Measurements from ENCODE around the gene PLD6. TPM values are rescaled to one million over a fixed set of nuclear protein-coding genes. Genes with fewer than 3 reads are reported as not detected.
"Not testable (repeated sequence)": the region's sequence is repeated elsewhere in the genome, so short reads cannot be mapped to it uniquely, and the experiment has no call there.

The PLD6 gene
- total RNA-seq, 1 experiment from 2014 or later = 11.6 TPM

DNA sequence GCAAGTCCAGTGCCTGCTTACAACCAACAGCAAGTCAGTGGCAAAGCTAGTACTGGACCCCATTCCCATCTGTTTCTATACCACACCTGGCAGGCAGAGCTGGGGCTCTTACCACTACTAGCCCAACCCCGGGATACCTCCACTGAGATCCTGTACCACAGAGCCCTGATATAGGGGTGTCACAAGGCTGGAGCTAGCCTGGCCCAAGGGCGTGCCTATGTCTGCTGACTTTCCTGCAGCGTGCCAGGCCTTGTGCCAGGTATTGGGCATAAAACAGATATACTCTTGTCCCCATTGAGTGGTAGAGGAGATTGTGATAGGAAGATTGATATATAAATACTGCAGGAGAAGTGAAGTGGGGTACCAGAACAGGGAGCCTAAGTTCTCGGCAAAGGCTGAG, 44.4 kb downstream of the PLD6 start:
- no peak overlapping the region for H3K27ac ChIP-seq (ENCODE audit: low read length)
- H3K79me2 ChIP-seq (ENCODE audit: low read length) = peaks cover 28% of the 10 kb centered on the region
- TF ChIP-seq EZH2 (IDR thresholded peaks at IDR 0.05; ENCODE audit: low read length, unreplicated experiment) (no peak), EZH2phosphoT487 (IDR thresholded peaks at IDR 0.05; ENCODE audit: borderline replicate concordance, low read length) (no peak)
- TF ChIP-seq, protein P1, sequence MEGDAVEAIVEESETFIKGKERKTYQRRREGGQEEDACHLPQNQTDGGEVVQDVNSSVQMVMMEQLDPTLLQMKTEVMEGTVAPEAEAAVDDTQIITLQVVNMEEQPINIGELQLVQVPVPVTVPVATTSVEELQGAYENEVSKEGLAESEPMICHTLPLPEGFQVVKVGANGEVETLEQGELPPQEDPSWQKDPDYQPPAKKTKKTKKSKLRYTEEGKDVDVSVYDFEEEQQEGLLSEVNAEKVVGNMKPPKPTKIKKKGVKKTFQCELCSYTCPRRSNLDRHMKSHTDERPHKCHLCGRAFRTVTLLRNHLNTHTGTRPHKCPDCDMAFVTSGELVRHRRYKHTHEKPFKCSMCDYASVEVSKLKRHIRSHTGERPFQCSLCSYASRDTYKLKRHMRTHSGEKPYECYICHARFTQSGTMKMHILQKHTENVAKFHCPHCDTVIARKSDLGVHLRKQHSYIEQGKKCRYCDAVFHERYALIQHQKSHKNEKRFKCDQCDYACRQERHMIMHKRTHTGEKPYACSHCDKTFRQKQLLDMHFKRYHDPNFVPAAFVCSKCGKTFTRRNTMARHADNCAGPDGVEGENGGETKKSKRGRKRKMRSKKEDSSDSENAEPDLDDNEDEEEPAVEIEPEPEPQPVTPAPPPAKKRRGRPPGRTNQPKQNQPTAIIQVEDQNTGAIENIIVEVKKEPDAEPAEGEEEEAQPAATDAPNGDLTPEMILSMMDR (conservative IDR thresholded peaks at IDR 0.05; ENCODE audit: low read depth, low read length) = no peak
- H3K27me3 ChIP-seq (ENCODE audit: low read length) = no peaks in the 10 kb centered on the region
- peaks cover 11% of the 10 kb centered on the region for H3F3A ChIP-seq (ENCODE audit: low read length, unreplicated experiment)
- H2AFZ ChIP-seq (ENCODE audit: low read length) = no peak overlapping the region
- H3K4me3 ChIP-seq (ENCODE audit: low read length) = no peak overlapping the region
- H3K9me2 ChIP-seq (replicated peaks; ENCODE audit: low read length) = no peaks in the 10 kb centered on the region
- no peak overlapping the region for H3K9ac ChIP-seq (ENCODE audit: low read length)
- ChIA-PET CTCF (no interaction called here), POLR2A (ENCODE audit: unreplicated experiment) (no interaction called here)
- no peaks in the 10 kb centered on the region for H3K9me3 ChIP-seq (ENCODE audit: low read length)
- H3K4me1 ChIP-seq (ENCODE audit: insufficient read depth, low read length) = peaks cover 3% of the 10 kb centered on the region
- intact Hi-C loops (cut with micrococcal nuclease) = no loop called here
- ATAC-seq (no peak), DNase-seq (no peak)
- no TSS peak for BruUV-seq (replicated peaks)
- H3K4me2 ChIP-seq (ENCODE audit: low read length) = no peak overlapping the region
- peaks cover 90% of the 10 kb centered on the region for H3K36me3 ChIP-seq (ENCODE audit: low read depth, low read length)
- H4K20me1 ChIP-seq (ENCODE audit: low read length) = peaks cover 17% of the 10 kb centered on the region; the same call in 1 of the 2 replicates

DNA sequence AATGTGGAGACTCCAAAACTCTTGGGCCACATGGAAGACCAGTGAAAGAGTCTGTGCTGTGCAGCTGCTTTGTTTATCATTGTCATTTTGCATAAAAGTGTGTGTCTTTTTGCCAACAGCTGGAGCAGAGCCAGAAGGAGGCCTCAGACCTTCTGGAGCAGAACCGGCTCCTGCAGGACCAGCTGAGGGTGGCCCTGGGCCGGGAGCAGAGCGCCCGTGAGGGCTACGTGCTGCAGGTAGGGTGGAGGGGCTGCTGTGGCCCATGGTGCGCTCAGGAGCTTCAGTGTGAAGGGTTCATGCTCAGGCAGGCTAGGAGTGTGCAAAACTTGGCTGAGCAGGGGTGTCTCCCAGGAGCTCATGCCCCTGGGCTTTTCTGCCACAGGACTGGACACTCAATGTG, 45.0 kb downstream of the PLD6 start:
- H3K36me3 ChIP-seq (ENCODE audit: low read depth, low read length) = peaks cover 90% of the 10 kb centered on the region
- CTCF ChIA-PET = no interaction called here
- POLR2A ChIA-PET (ENCODE audit: unreplicated experiment) = no interaction called here

DNA sequence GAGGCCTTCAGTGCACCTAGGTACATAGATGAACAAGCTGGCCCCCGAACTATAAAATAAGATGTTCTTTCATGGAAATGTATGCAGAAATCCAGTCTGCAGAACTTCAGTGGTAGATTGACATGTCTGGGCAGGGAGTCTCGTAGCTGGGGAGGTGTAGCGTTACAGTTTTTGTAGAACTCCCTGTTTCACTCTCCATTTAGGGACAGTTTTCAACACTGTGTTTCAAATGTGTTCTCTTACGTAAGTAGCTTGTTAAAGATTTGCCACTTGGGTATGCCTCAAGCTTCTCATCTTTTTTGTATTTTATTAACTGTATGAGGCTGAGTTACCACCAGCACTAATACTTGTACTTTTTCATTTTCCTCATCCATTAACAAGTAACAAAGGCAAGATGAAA, 46.6 kb downstream of the PLD6 start:
- Histone ChIP-seq H3K9me3 (ENCODE audit: low read length) (no peaks in the 10 kb centered on the region), H3K79me2 (ENCODE audit: low read length) (peaks cover 45% of the 10 kb centered on the region), H3F3A (ENCODE audit: low read length, unreplicated experiment) (peaks cover 18% of the 10 kb centered on the region), H3K27me3 (ENCODE audit: low read length) (no peaks in the 10 kb centered on the region), H3K4me2 (ENCODE audit: low read length) (no peak overlapping the region), H3K9me2 (replicated peaks; ENCODE audit: low read length) (no peaks in the 10 kb centered on the region), H4K20me1 (ENCODE audit: low read length) (0 out of 2 replicates have a peak, but pooled peaks cover 11% of the 10 kb centered on the region), H2AFZ (ENCODE audit: low read length) (no peak overlapping the region), H3K9ac (ENCODE audit: low read length) (no peak overlapping the region), H3K27ac (ENCODE audit: low read length) (no peak overlapping the region), H3K4me3 (ENCODE audit: low read length) (no peak overlapping the region), H3K4me1 (ENCODE audit: insufficient read depth, low read length) (peaks cover 25% of the 10 kb centered on the region), H3K36me3 (ENCODE audit: low read depth, low read length) (peaks cover 90% of the 10 kb centered on the region)
- ATAC-seq (no peak), DNase-seq (no peak)
- no TSS peak for BruUV-seq (replicated peaks)
- no peak for TF ChIP-seq EZH2 (IDR thresholded peaks at IDR 0.05; ENCODE audit: low read length, unreplicated experiment)
- no peak for TF ChIP-seq EZH2phosphoT487 (IDR thresholded peaks at IDR 0.05; ENCODE audit: borderline replicate concordance, low read length)
- TF ChIP-seq, protein P1 (conservative IDR thresholded peaks at IDR 0.05; ENCODE audit: low read depth, low read length) = no peak
- CTCF ChIA-PET = no interaction called here
- intact Hi-C loops (cut with micrococcal nuclease) = loop anchor here (10.0 kb wide), 1 partner anchor 155 kb away; no protein-coding TSS in a partner anchor
- POLR2A ChIA-PET (ENCODE audit: unreplicated experiment) = no interaction called here

More for the DNA sequence above, 45.0 kb downstream of the PLD6 start:
- Histone ChIP-seq H3K79me2 (ENCODE audit: low read length) (peaks cover 35% of the 10 kb centered on the region), H4K20me1 (ENCODE audit: low read length) (peaks cover 16% of the 10 kb centered on the region; the same call in 1 of the 2 replicates), H3F3A (ENCODE audit: low read length, unreplicated experiment) (peaks cover 12% of the 10 kb centered on the region), H3K9me2 (replicated peaks; ENCODE audit: low read length) (no peaks in the 10 kb centered on the region), H2AFZ (ENCODE audit: low read length) (no peak overlapping the region), H3K9ac (ENCODE audit: low read length) (no peak overlapping the region), H3K27me3 (ENCODE audit: low read length) (no peaks in the 10 kb centered on the region), H3K27ac (ENCODE audit: low read length) (no peak overlapping the region), H3K4me2 (ENCODE audit: low read length) (no peak overlapping the region), H3K9me3 (ENCODE audit: low read length) (no peaks in the 10 kb centered on the region), H3K4me3 (ENCODE audit: low read length) (no peak overlapping the region), H3K4me1 (ENCODE audit: insufficient read depth, low read length) (peaks cover 9% of the 10 kb centered on the region)
- BruUV-seq (replicated peaks) = no TSS peak
- ATAC-seq = no peak
- no peak for DNase-seq
- intact Hi-C loops (cut with micrococcal nuclease) = no loop called here
- TF ChIP-seq EZH2 (IDR thresholded peaks at IDR 0.05; ENCODE audit: low read length, unreplicated experiment) = no peak
- no peak for TF ChIP-seq EZH2phosphoT487 (IDR thresholded peaks at IDR 0.05; ENCODE audit: borderline replicate concordance, low read length)
- TF ChIP-seq, protein P1 (conservative IDR thresholded peaks at IDR 0.05; ENCODE audit: low read depth, low read length) = no peak

DNA sequence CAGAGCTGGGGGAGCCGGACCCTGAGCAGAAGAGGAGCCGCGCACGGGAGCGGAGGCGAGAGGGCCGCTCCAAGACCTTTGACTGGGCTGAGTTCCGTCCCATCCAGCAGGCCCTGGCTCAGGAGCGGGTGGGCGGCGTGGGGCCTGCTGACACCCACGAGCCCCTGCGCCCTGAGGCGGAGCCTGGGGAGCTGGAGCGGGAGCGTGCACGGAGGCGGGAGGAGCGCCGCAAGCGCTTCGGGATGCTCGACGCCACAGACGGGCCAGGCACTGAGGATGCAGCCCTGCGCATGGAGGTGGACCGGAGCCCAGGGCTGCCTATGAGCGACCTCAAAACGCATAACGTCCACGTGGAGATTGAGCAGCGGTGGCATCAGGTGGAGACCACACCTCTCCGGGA, 47.6 kb downstream of the PLD6 start:
- H3K9me3 ChIP-seq (ENCODE audit: low read length); H3K9ac ChIP-seq (ENCODE audit: low read length); DNase-seq; H2AFZ ChIP-seq (ENCODE audit: low read length); H3K9me2 ChIP-seq (replicated peaks; ENCODE audit: low read length); ATAC-seq; H3K27me3 ChIP-seq (ENCODE audit: low read length); H3K4me3 ChIP-seq (ENCODE audit: low read length); POLR2A ChIA-PET (ENCODE audit: unreplicated experiment); BruUV-seq (replicated peaks); H3K27ac ChIP-seq (ENCODE audit: low read length); H3K4me2 ChIP-seq (ENCODE audit: low read length); H4K20me1 ChIP-seq (ENCODE audit: low read length): not testable (repeated sequence)
- Histone ChIP-seq H3K79me2 (ENCODE audit: low read length) (peaks cover 53% of the 10 kb centered on the region), H3K4me1 (ENCODE audit: insufficient read depth, low read length) (peaks cover 35% of the 10 kb centered on the region), H3K36me3 (ENCODE audit: low read depth, low read length) (peaks cover 91% of the 10 kb centered on the region), H3F3A (ENCODE audit: low read length, unreplicated experiment) (peaks cover 14% of the 10 kb centered on the region)
- CTCF ChIA-PET = interaction anchor here (0.7 kb wide), 1 partner anchor 9 kb away, joined by 11 read pairs; no protein-coding TSS in a partner anchor
- intact Hi-C loops (cut with micrococcal nuclease) = loop anchor here (10.0 kb wide), 1 partner anchor 154 kb away; no protein-coding TSS in a partner anchor

All from PC-3 (cell line).